Measurements from ENCODE around the gene ELOB. TPM values are rescaled to one million over a fixed set of nuclear protein-coding genes. Genes with fewer than 3 reads are reported as not detected.

The ELOB gene
- total and polyA plus RNA-seq, 2 of the 13 experiments (the other 11 are each of a cell fraction or from before 2014, with no cell fraction given): 208 to 225 TPM

DNA sequence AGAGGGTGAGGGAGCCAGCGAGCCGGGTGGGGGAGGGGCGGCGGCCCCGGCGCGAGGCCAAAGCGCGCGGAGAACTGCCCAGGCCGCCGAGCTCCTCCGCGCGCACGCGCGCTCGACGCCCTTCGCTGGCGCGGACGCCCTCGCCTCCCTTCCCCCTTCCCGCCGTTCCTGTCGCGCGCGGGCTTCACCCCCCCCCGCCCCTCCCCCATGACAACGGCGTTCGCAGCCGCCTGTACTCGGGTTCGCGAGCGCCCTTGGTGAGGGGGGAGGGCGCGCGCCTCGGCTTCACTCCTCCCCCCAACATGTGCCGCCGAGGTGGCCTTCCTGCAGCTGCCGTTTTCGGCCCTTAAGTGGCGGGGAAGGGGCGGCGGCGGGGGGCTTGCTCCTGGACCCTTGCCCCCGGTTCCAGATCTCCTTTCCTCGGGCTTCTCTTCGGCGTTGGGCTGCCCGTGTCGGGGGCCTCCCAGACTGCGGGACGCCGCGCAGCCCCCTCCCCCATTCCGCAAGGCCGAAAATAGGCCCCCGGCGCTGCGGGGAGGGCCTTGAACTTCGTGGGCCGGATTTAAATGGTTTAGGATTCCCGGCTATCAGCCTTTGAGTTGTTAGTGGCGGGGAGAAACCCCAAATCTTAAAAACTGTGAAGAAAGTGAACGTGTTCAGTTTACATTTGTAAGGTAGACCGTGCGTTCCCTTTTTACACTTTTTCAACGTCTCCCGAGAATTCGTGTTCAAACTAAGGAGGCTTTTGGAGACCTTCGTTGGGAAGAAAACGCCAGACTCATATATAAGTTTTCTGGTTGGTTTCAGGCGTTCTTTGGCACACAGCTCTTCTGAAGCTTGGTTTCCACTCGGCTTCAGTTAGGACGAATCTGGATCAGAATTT is 24.0 kb downstream of the ELOB start (continued):
- TF ChIP-seq, protein P1, sequence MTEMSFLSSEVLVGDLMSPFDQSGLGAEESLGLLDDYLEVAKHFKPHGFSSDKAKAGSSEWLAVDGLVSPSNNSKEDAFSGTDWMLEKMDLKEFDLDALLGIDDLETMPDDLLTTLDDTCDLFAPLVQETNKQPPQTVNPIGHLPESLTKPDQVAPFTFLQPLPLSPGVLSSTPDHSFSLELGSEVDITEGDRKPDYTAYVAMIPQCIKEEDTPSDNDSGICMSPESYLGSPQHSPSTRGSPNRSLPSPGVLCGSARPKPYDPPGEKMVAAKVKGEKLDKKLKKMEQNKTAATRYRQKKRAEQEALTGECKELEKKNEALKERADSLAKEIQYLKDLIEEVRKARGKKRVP (CRISPR knock-in tag; IDR thresholded peaks at IDR 0.05): no peak
- TF ChIP-seq RCOR2 (CRISPR knock-in tag; IDR thresholded peaks at IDR 0.05) (no peak), ZSCAN20 (CRISPR knock-in tag; IDR thresholded peaks at IDR 0.05; ENCODE audit: borderline replicate concordance) (0 out of 2 replicates have a peak, but pooled peaks have one; percentile 37), PRPF4 (IDR thresholded peaks at IDR 0.05; ENCODE audit: low read depth, low read length, poor library complexity, severe bottlenecking) (peak; percentile 5), DPF2 (CRISPR knock-in tag; IDR thresholded peaks at IDR 0.05; ENCODE audit: borderline replicate concordance, low read depth) (0 out of 2 replicates have a peak, but pooled peaks have one; percentile 29), PLRG1 (conservative IDR thresholded peaks at IDR 0.05) (no peak), SRY (CRISPR knock-in tag; IDR thresholded peaks at IDR 0.05) (peak; percentile 8; the same call in 1 of the 2 replicates), MAZ (IDR thresholded peaks at IDR 0.05; ENCODE audit: borderline replicate concordance, low read depth, low read length) (peak; percentile 28; the same call in 1 of the 2 replicates), MAZ (CRISPR knock-in tag; IDR thresholded peaks at IDR 0.05; ENCODE audit: low read depth) (peak; percentile 6; the same call in 1 of the 2 replicates), ZNF335 (CRISPR knock-in tag; IDR thresholded peaks at IDR 0.05) (0 out of 2 replicates have a peak, but pooled peaks have one; percentile 4), REXO4 (CRISPR knock-in tag; IDR thresholded peaks at IDR 0.05; ENCODE audit: borderline replicate concordance) (0 out of 2 replicates have a peak, but pooled peaks have one; percentile 15), GLI4 (CRISPR knock-in tag; IDR thresholded peaks at IDR 0.05; ENCODE audit: borderline replicate concordance) (no peak), POLR2A (IDR thresholded peaks at IDR 0.05; ENCODE audit: insufficient read depth in 1 of 2, low read depth in 2 of 2, low read length in 2 of 2) (0 out of 4 replicates have a peak, but pooled peaks of 1 of the 2 experiments have one; percentile 23)
- TF ChIP-seq, protein P2, sequence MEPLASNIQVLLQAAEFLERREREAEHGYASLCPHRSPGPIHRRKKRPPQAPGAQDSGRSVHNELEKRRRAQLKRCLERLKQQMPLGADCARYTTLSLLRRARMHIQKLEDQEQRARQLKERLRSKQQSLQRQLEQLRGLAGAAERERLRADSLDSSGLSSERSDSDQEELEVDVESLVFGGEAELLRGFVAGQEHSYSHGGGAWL (CRISPR knock-in tag; IDR thresholded peaks at IDR 0.05): 0 out of 2 replicates have a peak, but pooled peaks have one; percentile 6
- TF ChIP-seq, protein P3, sequence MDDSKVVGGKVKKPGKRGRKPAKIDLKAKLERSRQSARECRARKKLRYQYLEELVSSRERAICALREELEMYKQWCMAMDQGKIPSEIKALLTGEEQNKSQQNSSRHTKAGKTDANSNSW (CRISPR knock-in tag; IDR thresholded peaks at IDR 0.05; ENCODE audit: borderline replicate concordance): 0 out of 2 replicates have a peak, but pooled peaks have one; percentile 15
- TF ChIP-seq, protein P4, sequence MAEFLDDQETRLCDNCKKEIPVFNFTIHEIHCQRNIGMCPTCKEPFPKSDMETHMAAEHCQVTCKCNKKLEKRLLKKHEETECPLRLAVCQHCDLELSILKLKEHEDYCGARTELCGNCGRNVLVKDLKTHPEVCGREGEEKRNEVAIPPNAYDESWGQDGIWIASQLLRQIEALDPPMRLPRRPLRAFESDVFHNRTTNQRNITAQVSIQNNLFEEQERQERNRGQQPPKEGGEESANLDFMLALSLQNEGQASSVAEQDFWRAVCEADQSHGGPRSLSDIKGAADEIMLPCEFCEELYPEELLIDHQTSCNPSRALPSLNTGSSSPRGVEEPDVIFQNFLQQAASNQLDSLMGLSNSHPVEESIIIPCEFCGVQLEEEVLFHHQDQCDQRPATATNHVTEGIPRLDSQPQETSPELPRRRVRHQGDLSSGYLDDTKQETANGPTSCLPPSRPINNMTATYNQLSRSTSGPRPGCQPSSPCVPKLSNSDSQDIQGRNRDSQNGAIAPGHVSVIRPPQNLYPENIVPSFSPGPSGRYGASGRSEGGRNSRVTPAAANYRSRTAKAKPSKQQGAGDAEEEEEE (CRISPR knock-in tag; IDR thresholded peaks at IDR 0.05; ENCODE audit: borderline replicate concordance): no peak
- TF ChIP-seq, protein P5, sequence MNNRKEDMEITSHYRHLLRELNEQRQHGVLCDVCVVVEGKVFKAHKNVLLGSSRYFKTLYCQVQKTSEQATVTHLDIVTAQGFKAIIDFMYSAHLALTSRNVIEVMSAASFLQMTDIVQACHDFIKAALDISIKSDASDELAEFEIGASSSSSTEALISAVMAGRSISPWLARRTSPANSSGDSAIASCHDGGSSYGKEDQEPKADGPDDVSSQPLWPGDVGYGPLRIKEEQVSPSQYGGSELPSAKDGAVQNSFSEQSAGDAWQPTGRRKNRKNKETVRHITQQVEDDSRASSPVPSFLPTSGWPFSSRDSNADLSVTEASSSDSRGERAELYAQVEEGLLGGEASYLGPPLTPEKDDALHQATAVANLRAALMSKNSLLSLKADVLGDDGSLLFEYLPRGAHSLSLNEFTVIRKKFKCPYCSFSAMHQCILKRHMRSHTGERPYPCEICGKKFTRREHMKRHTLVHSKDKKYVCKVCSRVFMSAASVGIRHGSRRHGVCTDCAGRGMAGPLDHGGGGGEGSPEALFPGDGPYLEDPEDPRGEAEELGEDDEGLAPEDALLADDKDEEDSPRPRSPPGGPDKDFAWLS (CRISPR knock-in tag; IDR thresholded peaks at IDR 0.05; ENCODE audit: borderline replicate concordance): no peak
- TF ChIP-seq, protein P6, sequence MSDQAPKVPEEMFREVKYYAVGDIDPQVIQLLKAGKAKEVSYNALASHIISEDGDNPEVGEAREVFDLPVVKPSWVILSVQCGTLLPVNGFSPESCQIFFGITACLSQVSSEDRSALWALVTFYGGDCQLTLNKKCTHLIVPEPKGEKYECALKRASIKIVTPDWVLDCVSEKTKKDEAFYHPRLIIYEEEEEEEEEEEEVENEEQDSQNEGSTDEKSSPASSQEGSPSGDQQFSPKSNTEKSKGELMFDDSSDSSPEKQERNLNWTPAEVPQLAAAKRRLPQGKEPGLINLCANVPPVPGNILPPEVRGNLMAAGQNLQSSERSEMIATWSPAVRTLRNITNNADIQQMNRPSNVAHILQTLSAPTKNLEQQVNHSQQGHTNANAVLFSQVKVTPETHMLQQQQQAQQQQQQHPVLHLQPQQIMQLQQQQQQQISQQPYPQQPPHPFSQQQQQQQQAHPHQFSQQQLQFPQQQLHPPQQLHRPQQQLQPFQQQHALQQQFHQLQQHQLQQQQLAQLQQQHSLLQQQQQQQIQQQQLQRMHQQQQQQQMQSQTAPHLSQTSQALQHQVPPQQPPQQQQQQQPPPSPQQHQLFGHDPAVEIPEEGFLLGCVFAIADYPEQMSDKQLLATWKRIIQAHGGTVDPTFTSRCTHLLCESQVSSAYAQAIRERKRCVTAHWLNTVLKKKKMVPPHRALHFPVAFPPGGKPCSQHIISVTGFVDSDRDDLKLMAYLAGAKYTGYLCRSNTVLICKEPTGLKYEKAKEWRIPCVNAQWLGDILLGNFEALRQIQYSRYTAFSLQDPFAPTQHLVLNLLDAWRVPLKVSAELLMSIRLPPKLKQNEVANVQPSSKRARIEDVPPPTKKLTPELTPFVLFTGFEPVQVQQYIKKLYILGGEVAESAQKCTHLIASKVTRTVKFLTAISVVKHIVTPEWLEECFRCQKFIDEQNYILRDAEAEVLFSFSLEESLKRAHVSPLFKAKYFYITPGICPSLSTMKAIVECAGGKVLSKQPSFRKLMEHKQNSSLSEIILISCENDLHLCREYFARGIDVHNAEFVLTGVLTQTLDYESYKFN (CRISPR knock-in tag; conservative IDR thresholded peaks at IDR 0.05): peak; percentile 46; the same call in 1 of the 2 replicates

All from HepG2 (cell line).